ENCODE data around the gene SLIT3. TPM values are rescaled to one million over a fixed set of nuclear protein-coding genes. Genes with fewer than 3 reads are reported as not detected.

SLIT3 gene
- total RNA-seq, 1 experiment from 2014 or later = 0.92 TPM

DNA sequence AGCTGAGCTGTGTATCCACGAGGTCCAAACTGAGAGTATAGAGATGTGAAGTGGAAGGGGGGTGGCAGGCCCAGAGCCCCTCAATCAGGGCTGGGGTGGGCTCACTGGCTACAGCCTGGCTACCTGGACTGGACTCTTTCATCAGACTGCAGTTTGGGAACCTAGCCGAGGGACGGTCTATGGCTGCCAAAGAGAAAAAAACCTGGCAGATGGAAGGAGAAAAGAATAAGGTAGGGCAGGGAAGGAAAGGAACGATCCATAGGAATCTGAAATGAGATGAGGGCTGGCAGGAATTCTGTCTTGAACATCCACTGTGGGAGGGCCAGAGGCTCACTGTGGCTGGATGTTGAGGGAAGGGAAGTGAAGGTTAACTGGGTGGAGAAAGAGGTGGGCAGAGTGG lies 497.4 kb downstream of the SLIT3 start:
- H3K56ac ChIP-seq (ENCODE audit: insufficient read length, low read depth, low read length) = no peak overlapping the region
- no peak overlapping the region for H2BK20ac ChIP-seq (ENCODE audit: low read depth, low read length, poor library complexity, severe bottlenecking)
- H3T11ph ChIP-seq (ENCODE audit: low read length) = no peak overlapping the region
- H3K79me1 ChIP-seq (ENCODE audit: insufficient read depth, low read depth, low read length, poor library complexity, severe bottlenecking) = no peaks in the 10 kb centered on the region
- WGBS (ENCODE audit: extremely low coverage, insufficient read length, low lambda C conversion rate) = no CpG with 5 or more reads among the region's 4 CpGs
- H2AK5ac ChIP-seq (ENCODE audit: insufficient read length, low read length) = no peak overlapping the region
- no peak for TF ChIP-seq CTCF (conservative IDR thresholded peaks at IDR 0.05)
- no peaks in the 10 kb centered on the region for H3K4me1 ChIP-seq (ENCODE audit: insufficient read depth, low read length)
- no peaks in the 10 kb centered on the region for H4K20me1 ChIP-seq (ENCODE audit: control insufficient read depth, insufficient read depth, insufficient read length)
- no peak overlapping the region for H3K18ac ChIP-seq (ENCODE audit: insufficient read length, low read depth, low read length)
- no peak for DNase-seq
- H3K79me2 ChIP-seq (ENCODE audit: insufficient read depth, low read length) = no peaks in the 10 kb centered on the region
- H2BK5ac ChIP-seq (ENCODE audit: insufficient read length, low read length) = no peak overlapping the region
- peaks cover 14% of the 10 kb centered on the region for H3K27me3 Mint-ChIP-seq (ENCODE audit: low read depth)
- no peak overlapping the region for H4K91ac ChIP-seq (ENCODE audit: insufficient read length, low read depth, low read length)
- H3K4me3 Mint-ChIP-seq = no peak overlapping the region
- H3K4me2 ChIP-seq (ENCODE audit: insufficient read depth, insufficient read length, low read length) = no peak overlapping the region
- no peak overlapping the region for H3K27ac ChIP-seq (ENCODE audit: insufficient read length, low read depth, low read length)
- no peaks in the 10 kb centered on the region; a peak in 1 of 5 replicates for H3K9me3 Mint-ChIP-seq
- H3K9me3 ChIP-seq (ENCODE audit: control insufficient read depth, low read depth, low read length) = no peaks in the 10 kb centered on the region
- H3K27ac Mint-ChIP-seq = peak overlapping the region in 1 of 3 experiments; percentile 59; a peak in 1 of 7 replicates
- no peak overlapping the region for H3K14ac ChIP-seq (ENCODE audit: insufficient read depth, low read length)
- no peak overlapping the region for H4K5ac ChIP-seq (ENCODE audit: insufficient read length, low read depth, low read length)
- no peak overlapping the region for H3K23ac ChIP-seq (ENCODE audit: insufficient read length, low read depth, low read length)
- H3K4me1 Mint-ChIP-seq = peaks cover 2 to 4% of the 10 kb centered on the region in 2 experiments; a peak in 2 of 4 replicates
- no peak overlapping the region for H2BK12ac ChIP-seq (ENCODE audit: insufficient read length, low read depth, low read length)
- H3K36me3 Mint-ChIP-seq (ENCODE audit: insufficient read depth in 1 of 3, low read depth in 3 of 3) = no peaks in the 10 kb centered on the region
- H3K23me2 ChIP-seq (ENCODE audit: insufficient read length, low read depth, low read length, poor library complexity, severe bottlenecking) = no peaks in the 10 kb centered on the region
- no peak overlapping the region for H2BK15ac ChIP-seq (ENCODE audit: low read depth, low read length)
- no peak overlapping the region for H2BK120ac ChIP-seq (ENCODE audit: low read depth, low read length, poor library complexity, severe bottlenecking)
- H3K27me3 ChIP-seq (ENCODE audit: insufficient read depth, low read length) = no peaks in the 10 kb centered on the region
- H3K4ac ChIP-seq (ENCODE audit: low read depth, low read length) = no peak overlapping the region
- no peak overlapping the region for H3K9ac ChIP-seq (ENCODE audit: extremely low read depth, insufficient read length, low read length)
- H2AFZ ChIP-seq (ENCODE audit: low read length) = no peak overlapping the region
- H4K8ac ChIP-seq (replicated peaks; ENCODE audit: insufficient read length, low read depth, low read length) = no peak overlapping the region
